Lower lobe of right lung (tissue), 2 donors: ENCODE data around the gene TOR4A. TPM values are rescaled to one million over a fixed set of nuclear protein-coding genes. Genes with fewer than 3 reads are reported as not detected.
A peak's percentile ranks its signal among the peaks of the same experiment; 100 is the strongest.

Experiments used
- ATAC-seq, 2 donors: fragments of 200-7000 bp; cut with Tn5 transposase; one replicate each; pipeline ENCODE4 v1.9.1; 2020 to 2022; ENCODE audit warnings: mild to moderate bottlenecking in 2 of 2, moderate library complexity in 2 of 2
- DNase-seq: peaks from one replicate; pipeline ENCODE4 v3.0.0-alpha.2; 2020
- H3K27ac ChIP-seq: fragments of 200-600 bp; one replicate; pipeline ENCODE4 v1.8.0; 2022
- H3K27me3 ChIP-seq: fragments of 200-600 bp; one replicate; pipeline ENCODE4 v1.8.0; 2022; ENCODE audit warnings: low read depth
- H3K36me3 ChIP-seq: fragments of 200-600 bp; one replicate; pipeline ENCODE4 v1.8.0; 2022; ENCODE audit warnings: mild to moderate bottlenecking
- H3K4me1 ChIP-seq: fragments of 200-600 bp; one replicate; pipeline ENCODE4 v1.8.0; 2022
- H3K4me3 ChIP-seq: fragments of 200-600 bp; one replicate; pipeline ENCODE4 v1.8.0; 2022; ENCODE audit warnings: mild to moderate bottlenecking
- H3K9me3 ChIP-seq: fragments of 200-600 bp; one replicate; pipeline ENCODE4 v1.8.0; 2022
- CTCF ChIP-seq: fragments of 200-600 bp; IDR thresholded peaks from one replicate; pipeline ENCODE4 v1.8.0; 2022; ENCODE audit warnings: antibody characterized with exemption, mild to moderate bottlenecking
- intact Hi-C: fragments of 100-400 bp; cut with DNase I; formaldehyde crosslinking; loops from one replicate; pipeline ENCODE4 v1.11.0; 2022
- total RNA-seq: library from RNA; stranded (reverse); fragmentation: NEBNext Ultra II Directional; extraction: Animal tissue kit (Norgen Biotek cat#: 25700); gene quantifications from one replicate; pipeline ENCODE4 v1.2.1, GENCODE V29; 2021
- donor health status: DM: no; HTN: yes; CAD: no; lungs with severe emphysema.

The TOR4A gene
- total RNA-seq, 1 donor from 2014 or later: 27.2 TPM

DNA sequence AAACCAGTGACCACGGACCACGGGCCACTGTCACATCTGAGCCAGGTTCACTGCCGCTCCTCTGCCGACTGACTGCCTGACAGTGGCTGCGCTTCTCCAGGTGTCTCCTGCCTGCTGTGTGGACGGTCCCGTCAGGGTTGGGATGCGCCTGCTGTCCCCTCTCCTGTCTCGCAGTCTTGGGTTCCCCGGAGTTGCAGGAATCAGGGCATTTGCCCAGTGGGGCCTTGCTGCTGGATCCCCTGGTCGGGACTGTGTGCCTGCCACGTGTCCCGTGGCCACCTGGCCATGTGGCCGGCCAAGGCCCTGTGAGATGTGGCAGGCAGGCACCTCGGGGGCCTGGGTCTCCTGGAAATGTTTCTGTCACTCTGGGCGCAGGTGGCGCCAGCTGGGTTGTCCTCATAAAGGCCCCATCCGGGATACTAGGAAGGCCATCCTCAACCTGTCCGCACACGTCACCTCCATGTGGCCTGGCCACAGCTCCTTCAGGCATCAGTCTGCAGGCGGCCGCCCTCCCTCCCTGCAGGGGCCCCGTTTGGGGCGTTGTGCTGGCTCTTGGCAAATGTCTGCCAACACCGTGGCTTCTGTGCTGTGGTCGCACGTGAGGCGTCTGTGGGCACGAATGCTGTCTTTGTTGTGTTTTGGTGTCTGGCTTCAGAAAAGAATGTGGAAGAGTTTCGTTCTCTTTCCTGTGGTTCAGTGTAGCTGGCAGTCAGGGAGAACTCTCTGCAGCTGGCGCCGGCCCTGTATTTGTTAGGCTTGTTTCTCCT, 6.4 kb upstream of the TOR4A start:
- DNase-seq: no peak
- no peaks in the 10 kb centered on the region for H3K27me3 ChIP-seq
- no peak overlapping the region for H3K4me3 ChIP-seq
- TF ChIP-seq CTCF: no peak
- H3K36me3 ChIP-seq: peaks cover 56% of the 10 kb centered on the region
- ATAC-seq: no peak
- H3K4me1 ChIP-seq: peaks cover 52% of the 10 kb centered on the region
- no peak overlapping the region for H3K27ac ChIP-seq
- intact Hi-C loops: no loop called here
- H3K9me3 ChIP-seq: no peaks in the 10 kb centered on the region

DNA sequence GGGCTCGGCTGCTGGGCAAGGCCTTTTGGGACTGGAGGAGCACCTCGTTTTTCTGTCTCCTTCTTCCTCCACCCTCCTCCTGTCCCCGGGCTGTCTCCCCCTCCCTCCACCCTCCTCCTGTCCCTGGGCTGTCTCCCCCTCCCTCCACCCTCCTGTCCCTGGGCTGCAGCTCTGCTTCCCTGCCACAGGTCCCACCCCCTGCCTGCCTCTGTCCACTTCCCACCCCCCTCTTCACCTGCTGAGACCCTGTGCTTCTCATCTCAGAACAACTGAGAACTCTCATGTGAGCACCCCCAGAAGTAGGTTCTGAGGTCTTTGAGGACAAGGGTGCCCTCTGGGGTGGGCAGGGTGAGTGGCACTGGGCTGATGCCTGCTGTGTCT, 5.8 kb upstream of the TOR4A start:
- Histone ChIP-seq H3K27me3 (no peaks in the 10 kb centered on the region), H3K4me1 (peaks cover 57% of the 10 kb centered on the region), H3K27ac (no peak overlapping the region), H3K36me3 (peaks cover 50% of the 10 kb centered on the region), H3K9me3 (no peaks in the 10 kb centered on the region), H3K4me3 (no peak overlapping the region)
- TF ChIP-seq CTCF: no peak
- ATAC-seq (no peak), DNase-seq (no peak)
- intact Hi-C loops: no loop called here

DNA sequence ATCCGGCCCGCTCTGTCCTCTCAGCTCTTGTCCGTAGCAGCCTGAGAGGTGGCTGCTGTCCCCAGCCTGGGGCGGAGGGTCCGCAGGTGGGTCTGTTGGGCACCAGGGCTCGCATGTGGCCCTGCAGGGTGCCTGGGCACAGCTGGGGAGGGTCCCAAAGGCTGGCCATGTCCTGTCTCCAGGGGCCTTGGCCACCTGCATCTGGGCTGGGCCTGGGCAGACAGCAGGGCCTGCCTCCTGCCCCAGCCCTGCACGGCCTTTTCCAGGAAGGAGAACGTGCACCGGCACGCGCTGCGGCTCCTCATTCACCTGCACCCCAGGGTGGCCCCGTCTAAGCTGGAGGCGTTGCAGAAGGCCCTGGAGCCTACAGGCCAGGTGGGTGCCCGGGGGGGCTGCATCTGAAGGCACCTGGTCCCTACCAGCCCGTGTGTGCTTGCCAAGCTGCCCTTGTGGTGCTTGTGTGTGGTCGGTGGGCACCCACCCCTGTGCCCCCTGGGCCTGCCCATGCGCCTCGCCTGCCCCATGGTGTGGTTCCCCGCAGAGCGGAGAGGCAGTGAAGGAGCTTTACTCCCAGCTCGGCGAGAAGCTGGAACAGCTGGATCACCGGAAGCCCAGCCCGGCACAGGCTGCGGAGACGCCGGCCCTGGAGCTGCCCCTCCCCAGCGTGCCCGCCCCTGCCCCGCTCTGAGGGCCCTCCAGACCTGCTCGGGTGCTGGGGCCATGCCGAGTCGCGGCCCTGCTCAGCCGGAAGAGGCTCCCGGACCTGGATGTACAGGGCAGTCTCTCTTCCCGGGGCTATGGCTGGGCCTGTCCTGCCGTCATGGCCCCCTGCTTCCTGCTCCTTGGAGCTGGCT, 5.1 kb upstream of the TOR4A start:
- ATAC-seq (no peak), DNase-seq (no peak)
- H3K4me3 ChIP-seq: no peak overlapping the region
- no peak overlapping the region for H3K27ac ChIP-seq
- no peak for TF ChIP-seq CTCF
- H3K36me3 ChIP-seq: peaks cover 42% of the 10 kb centered on the region
- intact Hi-C loops: no loop called here
- H3K9me3 ChIP-seq: no peaks in the 10 kb centered on the region
- H3K4me1 ChIP-seq: peaks cover 64% of the 10 kb centered on the region
- no peaks in the 10 kb centered on the region for H3K27me3 ChIP-seq

DNA sequence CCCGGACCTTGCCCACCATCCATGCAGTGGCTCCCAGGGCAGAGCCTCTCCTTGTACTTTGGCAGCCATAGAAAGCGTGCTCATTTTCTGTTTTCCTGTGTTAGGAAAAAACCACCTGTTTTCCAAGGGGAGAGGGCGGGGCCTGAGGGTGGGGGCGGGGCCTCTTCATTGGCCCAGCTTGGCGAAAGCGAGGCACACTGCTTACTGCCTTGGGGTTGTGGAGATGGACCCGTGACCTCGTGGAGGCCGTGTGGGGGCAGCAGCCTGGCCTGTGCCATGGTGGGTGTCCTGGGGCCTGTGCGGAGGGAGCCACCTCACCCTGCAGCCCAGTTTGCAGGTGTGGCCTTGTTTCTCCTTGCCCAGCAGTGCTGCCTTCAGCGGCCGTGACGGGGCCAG, 4.4 kb upstream of the TOR4A start:
- Histone ChIP-seq H3K27ac (no peak overlapping the region), H3K27me3 (no peaks in the 10 kb centered on the region), H3K4me3 (no peak overlapping the region), H3K4me1 (peaks cover 58% of the 10 kb centered on the region), H3K36me3 (peaks cover 37% of the 10 kb centered on the region), H3K9me3 (no peaks in the 10 kb centered on the region)
- intact Hi-C loops: no loop called here
- ATAC-seq: no peak
- no peak for TF ChIP-seq CTCF
- DNase-seq: no peak

DNA sequence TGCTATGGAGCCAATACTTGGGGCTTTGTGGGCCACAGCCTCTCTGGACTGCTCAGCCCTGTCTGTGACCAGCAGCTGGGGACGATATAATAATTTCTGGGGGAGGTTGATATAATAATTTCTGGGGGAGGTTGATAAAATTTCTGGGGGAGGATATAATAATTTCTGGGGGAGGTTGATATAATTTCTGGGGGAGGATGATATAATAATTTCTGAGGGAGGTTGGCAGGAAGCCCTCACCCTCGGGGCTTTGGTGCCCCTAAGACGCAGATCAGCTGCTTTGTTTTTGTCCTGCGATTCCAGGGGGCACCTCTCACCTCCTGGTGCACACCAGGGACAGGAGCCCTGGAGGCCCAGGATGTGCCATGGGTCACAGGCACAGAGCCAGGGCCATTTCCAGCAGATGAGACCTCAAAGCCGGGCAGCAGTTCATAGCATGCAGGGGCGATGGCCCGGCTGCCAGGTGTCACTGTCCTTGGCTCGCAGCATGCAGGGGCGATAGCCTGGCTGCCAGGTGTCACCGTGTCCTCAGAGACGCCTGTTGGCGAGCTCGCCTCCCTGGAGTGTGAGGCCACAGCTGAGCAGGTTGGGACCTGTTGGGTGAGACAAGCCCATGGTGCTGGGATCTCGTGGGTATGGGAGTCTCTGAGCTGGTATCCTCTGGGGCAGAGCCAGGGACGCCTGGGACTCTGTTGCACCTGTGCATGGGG, 3.8 kb upstream of the TOR4A start:
- ATAC-seq (no peak), DNase-seq (peak; percentile 55)

More for the DNA sequence above, 3.8 kb upstream of the TOR4A start:
- Histone ChIP-seq H3K36me3 (peaks cover 38% of the 10 kb centered on the region), H3K4me1 (peaks cover 51% of the 10 kb centered on the region), H3K27ac (peak overlapping the region; percentile 72), H3K27me3 (no peaks in the 10 kb centered on the region), H3K4me3 (no peak overlapping the region), H3K9me3 (no peaks in the 10 kb centered on the region)
- intact Hi-C loops: no loop called here
- TF ChIP-seq CTCF: no peak
